C4-2B (cell line): ENCODE results near the gene TM4SF20.

Experiments
- CTCF ChIP-seq: fragments of 450-650 bp; conservative IDR thresholded peaks from 2 replicates; pipeline ENCODE4 v1.5.1; 2017; ENCODE audit warnings: mild to moderate bottlenecking
- ZFX ChIP-seq: fragments of 450-650 bp; IDR thresholded peaks from 2 replicates; pipeline ENCODE4 v1.6.1; 2017

- TF ChIP-seq CTCF, result no peak
- no peak for TF ChIP-seq ZFX
Measured at GRCh38 chr2:227348324-227348723, 30.8 kb downstream of the TM4SF20 start.
